Measurements from ENCODE around the gene CCDC68. TPM values are rescaled to one million over a fixed set of nuclear protein-coding genes. Genes with fewer than 3 reads are reported as not detected.

CCDC68 gene
- total RNA-seq, 1 donor from 2014 or later: 2.2 TPM

DNA sequence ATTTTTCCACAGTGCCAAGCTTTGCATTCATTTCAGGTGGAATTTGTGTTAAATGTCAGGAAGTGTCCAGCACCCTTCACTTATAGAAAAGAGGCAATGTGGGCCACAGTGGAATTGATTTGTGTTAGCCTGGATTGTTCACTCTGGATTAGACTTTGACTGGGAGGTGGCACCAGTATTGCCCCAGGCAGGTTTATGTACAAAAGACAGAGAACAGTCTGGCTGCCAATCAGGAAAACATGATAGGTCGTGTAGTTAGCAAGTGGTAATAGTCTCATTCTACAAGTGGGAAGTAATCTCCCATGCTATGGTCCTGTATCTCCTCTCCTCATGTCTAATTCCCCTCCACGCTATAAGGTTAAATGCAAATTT is 85.4 kb downstream of the CCDC68 start:
- Mint-ChIP-seq H3K9me3 (ENCODE audit: low read depth) (peaks cover 6% of the 10 kb centered on the region), H3K36me3 (ENCODE audit: insufficient read depth) (peaks cover 4% of the 10 kb centered on the region), H3K4me3 (ENCODE audit: low read depth) (no peak overlapping the region), H3K27ac (no peak overlapping the region), H3K4me1 (ENCODE audit: low read depth) (peaks cover 15% of the 10 kb centered on the region), H3K27me3 (no peaks in the 10 kb centered on the region)
- no peak for DNase-seq (ENCODE audit: low spot score, unreplicated experiment)
- no peak for TF ChIP-seq CTCF (IDR thresholded peaks at IDR 0.05; ENCODE audit: unreplicated experiment)

GRCh38 chr18:54872681-54873080 is 86.6 kb downstream of the CCDC68 start:
- Mint-ChIP-seq H3K27me3 (no peaks in the 10 kb centered on the region), H3K27ac (no peak overlapping the region), H3K4me3 (ENCODE audit: low read depth) (no peak overlapping the region)

DNA sequence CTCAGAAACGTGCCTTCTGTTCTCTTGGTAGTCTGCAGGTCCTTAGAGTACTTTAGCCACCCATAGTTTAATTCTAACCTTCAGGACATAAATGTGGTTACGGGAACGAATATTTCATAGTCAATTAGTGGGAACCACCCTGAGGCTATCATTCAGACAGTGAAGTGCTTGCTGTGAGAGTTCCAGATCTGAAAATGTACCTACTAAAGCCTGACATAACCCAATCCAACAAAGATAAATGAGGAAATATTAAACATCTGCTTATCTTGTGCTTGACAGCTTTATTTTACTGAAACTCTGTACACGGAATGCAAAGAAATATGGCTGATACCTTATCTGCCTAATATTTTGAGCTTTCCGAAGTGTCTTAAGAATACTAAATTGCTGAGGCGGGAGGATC is 88.0 kb downstream of the CCDC68 start:
- Mint-ChIP-seq H3K9me3 (ENCODE audit: low read depth) (peaks cover 9% of the 10 kb centered on the region), H3K4me1 (ENCODE audit: low read depth) (peaks cover 14% of the 10 kb centered on the region), H3K27me3 (no peaks in the 10 kb centered on the region), H3K27ac (no peak overlapping the region), H3K4me3 (ENCODE audit: low read depth) (no peak overlapping the region), H3K36me3 (ENCODE audit: insufficient read depth) (peaks cover 8% of the 10 kb centered on the region)
- TF ChIP-seq CTCF (IDR thresholded peaks at IDR 0.05; ENCODE audit: unreplicated experiment): no peak
- DNase-seq (ENCODE audit: low spot score, unreplicated experiment): no peak

More at GRCh38 chr18:54872681-54873080, 86.6 kb downstream of the CCDC68 start:
- peaks cover 6% of the 10 kb centered on the region for H3K9me3 Mint-ChIP-seq (ENCODE audit: low read depth)
- DNase-seq (ENCODE audit: low spot score, unreplicated experiment): no peak
- peaks cover 14% of the 10 kb centered on the region for H3K4me1 Mint-ChIP-seq (ENCODE audit: low read depth)
- TF ChIP-seq CTCF (IDR thresholded peaks at IDR 0.05; ENCODE audit: unreplicated experiment): no peak
- peaks cover 6% of the 10 kb centered on the region for H3K36me3 Mint-ChIP-seq (ENCODE audit: insufficient read depth)

DNA sequence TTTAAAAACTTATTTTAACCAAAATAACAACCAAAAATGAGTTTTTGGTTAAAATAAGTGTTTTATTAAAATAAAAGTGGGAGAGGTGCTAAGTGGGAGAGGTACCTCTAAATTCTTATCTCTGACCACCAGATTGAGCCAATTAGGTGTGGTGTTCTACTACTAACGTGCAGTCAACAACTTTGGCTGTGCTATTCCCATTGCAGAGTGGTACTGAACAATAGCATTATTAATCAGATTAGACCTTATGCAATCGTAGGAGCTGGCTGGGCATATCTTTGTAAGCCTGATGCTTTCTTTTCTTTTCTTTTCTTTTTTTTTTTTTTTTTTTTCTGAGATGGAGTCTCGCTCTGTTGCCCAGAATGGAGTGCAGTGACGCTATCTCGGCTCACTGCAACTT is 92.1 kb downstream of the CCDC68 start:
- Mint-ChIP-seq H3K9me3 (ENCODE audit: low read depth) (peaks cover 9% of the 10 kb centered on the region), H3K27me3 (no peaks in the 10 kb centered on the region), H3K36me3 (ENCODE audit: insufficient read depth) (peaks cover 8% of the 10 kb centered on the region), H3K4me1 (ENCODE audit: low read depth) (peaks cover 2% of the 10 kb centered on the region), H3K4me3 (ENCODE audit: low read depth) (no peak overlapping the region), H3K27ac (no peak overlapping the region)
- DNase-seq (ENCODE audit: low spot score, unreplicated experiment): no peak
- TF ChIP-seq CTCF (IDR thresholded peaks at IDR 0.05; ENCODE audit: unreplicated experiment): no peak

GRCh38 chr18:54860941-54861340 is 98.3 kb downstream of the CCDC68 start:
- TF ChIP-seq CTCF (IDR thresholded peaks at IDR 0.05; ENCODE audit: unreplicated experiment): no peak
- no peaks in the 10 kb centered on the region for H3K36me3 Mint-ChIP-seq (ENCODE audit: insufficient read depth)
- H3K9me3 Mint-ChIP-seq (ENCODE audit: low read depth): no peaks in the 10 kb centered on the region
- H3K27me3 Mint-ChIP-seq: no peaks in the 10 kb centered on the region
- DNase-seq (ENCODE audit: low spot score, unreplicated experiment): no peak
- no peak overlapping the region for H3K4me3 Mint-ChIP-seq (ENCODE audit: low read depth)
- H3K27ac Mint-ChIP-seq: no peak overlapping the region
- peaks cover 22% of the 10 kb centered on the region for H3K4me1 Mint-ChIP-seq (ENCODE audit: low read depth)

Measured in progenitor cell of endocrine pancreas (in vitro differentiated cells).